Measurements from ENCODE around the gene ZMYND11. TPM values are rescaled to one million over a fixed set of nuclear protein-coding genes. Genes with fewer than 3 reads are reported as not detected.

Gene ZMYND11
- total and polyA plus RNA-seq, 10 donors, result 20.3 to 65.3 (median 51.6) TPM

DNA sequence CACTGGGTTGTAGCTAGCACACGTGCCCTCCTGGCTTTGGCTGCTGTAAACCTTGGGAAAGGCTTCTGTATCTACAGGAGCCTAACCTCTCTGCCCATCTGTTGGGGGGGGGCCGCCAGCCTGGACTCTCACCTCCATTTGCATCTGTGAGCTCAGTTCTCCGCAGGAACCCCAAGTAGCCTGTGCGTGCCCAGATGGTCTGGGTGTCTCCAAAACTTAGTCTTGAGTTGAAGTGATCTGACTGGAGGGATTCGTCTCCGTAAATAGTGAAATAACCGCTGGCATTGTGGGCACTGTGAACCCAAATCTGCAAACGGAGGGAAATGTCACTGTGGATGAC is 147.9 kb downstream of the ZMYND11 start:
- H3K27ac ChIP-seq, result peak overlapping the region in 2 of 8 donors; percentile 2 to 47
- no peak for DNase-seq
- peaks cover 0 to 28% (median 8%) of the 10 kb centered on the region in 6 donors for H3K4me1 ChIP-seq
- TF ChIP-seq POLR2A (IDR thresholded peaks at IDR 0.05), result no peak
- TF ChIP-seq, protein P1, sequence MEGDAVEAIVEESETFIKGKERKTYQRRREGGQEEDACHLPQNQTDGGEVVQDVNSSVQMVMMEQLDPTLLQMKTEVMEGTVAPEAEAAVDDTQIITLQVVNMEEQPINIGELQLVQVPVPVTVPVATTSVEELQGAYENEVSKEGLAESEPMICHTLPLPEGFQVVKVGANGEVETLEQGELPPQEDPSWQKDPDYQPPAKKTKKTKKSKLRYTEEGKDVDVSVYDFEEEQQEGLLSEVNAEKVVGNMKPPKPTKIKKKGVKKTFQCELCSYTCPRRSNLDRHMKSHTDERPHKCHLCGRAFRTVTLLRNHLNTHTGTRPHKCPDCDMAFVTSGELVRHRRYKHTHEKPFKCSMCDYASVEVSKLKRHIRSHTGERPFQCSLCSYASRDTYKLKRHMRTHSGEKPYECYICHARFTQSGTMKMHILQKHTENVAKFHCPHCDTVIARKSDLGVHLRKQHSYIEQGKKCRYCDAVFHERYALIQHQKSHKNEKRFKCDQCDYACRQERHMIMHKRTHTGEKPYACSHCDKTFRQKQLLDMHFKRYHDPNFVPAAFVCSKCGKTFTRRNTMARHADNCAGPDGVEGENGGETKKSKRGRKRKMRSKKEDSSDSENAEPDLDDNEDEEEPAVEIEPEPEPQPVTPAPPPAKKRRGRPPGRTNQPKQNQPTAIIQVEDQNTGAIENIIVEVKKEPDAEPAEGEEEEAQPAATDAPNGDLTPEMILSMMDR (IDR thresholded peaks at IDR 0.05 in 8 of 11, conservative IDR thresholded peaks at IDR 0.05 in 3 of 11), result no peak
- no peaks in the 10 kb centered on the region for H3K9me3 ChIP-seq
- 87 to 92% (median 89%) methylated on average over 8 of the region's 8 CpGs for WGBS, 5 donors
- H3K27me3 ChIP-seq (replicated peaks in 1 of 7), result no peaks in the 10 kb centered on the region
- peaks cover 0 to 69% (median 4%) of the 10 kb centered on the region in 6 donors for H3K36me3 ChIP-seq
- intact Hi-C loops (cut with DNase I; ENCODE audit: low total_unique reads), result no loop called here
- H3K4me3 ChIP-seq, result no peak overlapping the region

DNA sequence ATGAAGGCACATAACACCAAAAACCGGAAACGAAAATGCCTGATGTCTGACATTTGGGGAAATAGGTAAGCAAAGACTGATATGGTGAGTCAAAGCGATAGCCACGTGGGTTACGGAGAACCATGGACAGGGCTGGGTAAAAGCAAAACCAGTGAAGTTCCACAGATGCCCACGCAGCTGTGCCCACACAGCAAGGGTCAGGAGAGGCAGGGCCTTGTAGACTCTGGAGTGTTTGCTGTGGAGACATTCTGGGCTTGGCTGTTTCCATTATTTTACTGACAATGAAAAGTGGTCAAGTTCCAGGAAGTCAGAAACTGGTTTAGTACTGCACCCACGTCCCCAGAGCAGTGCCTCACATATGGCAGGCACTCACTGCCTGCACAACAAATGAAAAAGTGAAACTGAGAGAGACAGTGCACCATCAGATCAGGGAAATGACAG is 148.7 kb downstream of the ZMYND11 start:
- DNase-seq, result no peak
- Histone ChIP-seq H3K27me3 (replicated peaks in 1 of 7) (no peaks in the 10 kb centered on the region), H3K4me3 (no peak overlapping the region), H3K27ac (peak overlapping the region in 4 of 8 donors; percentile 21 to 54 (median 48)), H3K9me3 (no peaks in the 10 kb centered on the region), H3K36me3 (peaks cover 0 to 62% (median 4%) of the 10 kb centered on the region in 6 donors), H3K4me1 (peaks cover 0 to 28% (median 8%) of the 10 kb centered on the region in 6 donors)
- no peak for TF ChIP-seq POLR2AphosphoS5 (IDR thresholded peaks at IDR 0.05)
- TF ChIP-seq POLR2A (IDR thresholded peaks at IDR 0.05), result no peak
- TF ChIP-seq, protein P1 (IDR thresholded peaks at IDR 0.05 in 8 of 11, conservative IDR thresholded peaks at IDR 0.05 in 3 of 11), result peak in 3 of 11 experiments; percentile 10 to 22 (median 20)
- intact Hi-C loops (cut with DNase I; ENCODE audit: low total_unique reads), result no loop called here
- WGBS, 5 donors, result 59 to 80% (median 75%) methylated on average over 7 of the region's 7 CpGs

DNA sequence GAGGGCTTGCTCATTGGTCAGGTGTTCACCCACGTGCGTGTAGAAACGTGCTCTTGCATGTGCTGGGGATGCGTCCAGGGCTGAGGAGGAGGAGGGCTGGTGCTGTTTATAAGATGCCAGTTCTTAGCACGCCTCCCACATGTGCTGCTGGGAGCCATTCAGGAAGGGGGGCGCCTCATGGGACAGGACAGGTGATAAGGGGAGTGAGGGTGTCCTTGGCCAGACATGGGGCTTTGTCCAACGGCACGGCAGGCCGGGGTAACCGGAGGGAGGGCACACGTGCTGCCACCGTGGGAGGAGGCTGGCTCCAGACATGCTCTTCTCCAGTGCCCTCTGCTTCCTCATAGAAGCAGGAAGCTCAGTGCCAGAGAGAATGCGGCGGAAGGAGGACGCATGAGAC is 150.0 kb downstream of the ZMYND11 start:
- intact Hi-C loops (cut with DNase I; ENCODE audit: low total_unique reads), result no loop called here
- DNase-seq, result peak; percentile 65

DNA sequence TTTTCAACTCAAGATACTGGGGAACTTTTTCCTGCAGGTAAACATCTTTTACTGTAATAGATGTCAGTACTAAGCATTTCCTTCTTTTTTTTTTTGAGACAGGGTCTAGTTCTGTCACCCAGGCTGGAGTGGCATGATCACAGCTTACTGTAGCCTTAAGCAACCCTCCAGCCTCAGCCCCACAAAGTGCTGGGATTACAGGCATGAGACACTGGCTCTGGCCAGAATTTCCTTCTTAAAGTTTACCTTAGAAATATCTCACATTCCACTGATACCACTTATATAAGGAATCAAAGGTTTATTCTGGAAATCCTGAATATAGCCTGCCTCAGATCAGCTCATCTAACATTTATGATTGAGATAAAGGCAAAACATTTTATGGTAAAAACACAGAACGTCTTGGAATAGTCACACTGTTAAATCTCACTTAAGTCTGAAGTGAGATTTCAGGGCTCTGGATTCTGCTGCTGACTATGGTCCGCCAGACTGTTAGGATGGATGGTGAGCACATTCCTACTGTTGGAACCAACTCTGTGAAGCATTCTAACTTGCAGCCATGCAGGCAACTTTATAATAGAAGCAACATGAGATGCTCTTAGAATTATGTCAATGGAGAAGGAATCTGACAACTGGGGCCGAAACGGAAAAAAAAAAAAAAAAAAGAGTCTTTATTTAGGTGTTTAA is 151.9 kb downstream of the ZMYND11 start:
- H3K9me3 ChIP-seq, result no peaks in the 10 kb centered on the region
- peaks cover 0 to 58% (median 4%) of the 10 kb centered on the region in 6 donors for H3K36me3 ChIP-seq

More for the DNA sequence above, 150.0 kb downstream of the ZMYND11 start:
- Histone ChIP-seq H3K4me3 (no peak overlapping the region), H3K27ac (peak overlapping the region in 5 of 8 donors; percentile 4 to 40 (median 16)), H3K9me3 (no peaks in the 10 kb centered on the region), H3K27me3 (replicated peaks in 1 of 7) (no peaks in the 10 kb centered on the region), H3K36me3 (peaks cover 0 to 60% (median 4%) of the 10 kb centered on the region in 6 donors), H3K4me1 (peaks cover 0 to 28% (median 8%) of the 10 kb centered on the region in 6 donors)
- 67 to 78% (median 71%) methylated on average over 15 of the region's 15 CpGs for WGBS, 5 donors
- TF ChIP-seq, protein P1 (IDR thresholded peaks at IDR 0.05 in 8 of 11, conservative IDR thresholded peaks at IDR 0.05 in 3 of 11), result no peak
- peak in 2 of 3 donors; percentile 23 to 41 for TF ChIP-seq POLR2AphosphoS5 (IDR thresholded peaks at IDR 0.05)

More for the DNA sequence above, 151.9 kb downstream of the ZMYND11 start:
- peaks cover 0 to 28% (median 8%) of the 10 kb centered on the region in 6 donors for H3K4me1 ChIP-seq
- no peaks in the 10 kb centered on the region for H3K27me3 ChIP-seq (replicated peaks in 1 of 7)
- WGBS, 5 donors, result 88 to 93% (median 90%) methylated on average over 4 of the region's 4 CpGs
- no peak for DNase-seq
- H3K27ac ChIP-seq, result no peak overlapping the region
- TF ChIP-seq POLR2A (IDR thresholded peaks at IDR 0.05), result no peak
- TF ChIP-seq, protein P1 (IDR thresholded peaks at IDR 0.05 in 8 of 11, conservative IDR thresholded peaks at IDR 0.05 in 3 of 11), result no peak
- TF ChIP-seq POLR2AphosphoS5 (IDR thresholded peaks at IDR 0.05), result no peak
- no peak overlapping the region for H3K4me3 ChIP-seq
- intact Hi-C loops (cut with DNase I; ENCODE audit: low total_unique reads), result no loop called here
